Measurements from ENCODE around the gene NUDT16.

NUDT16 gene

DNA sequence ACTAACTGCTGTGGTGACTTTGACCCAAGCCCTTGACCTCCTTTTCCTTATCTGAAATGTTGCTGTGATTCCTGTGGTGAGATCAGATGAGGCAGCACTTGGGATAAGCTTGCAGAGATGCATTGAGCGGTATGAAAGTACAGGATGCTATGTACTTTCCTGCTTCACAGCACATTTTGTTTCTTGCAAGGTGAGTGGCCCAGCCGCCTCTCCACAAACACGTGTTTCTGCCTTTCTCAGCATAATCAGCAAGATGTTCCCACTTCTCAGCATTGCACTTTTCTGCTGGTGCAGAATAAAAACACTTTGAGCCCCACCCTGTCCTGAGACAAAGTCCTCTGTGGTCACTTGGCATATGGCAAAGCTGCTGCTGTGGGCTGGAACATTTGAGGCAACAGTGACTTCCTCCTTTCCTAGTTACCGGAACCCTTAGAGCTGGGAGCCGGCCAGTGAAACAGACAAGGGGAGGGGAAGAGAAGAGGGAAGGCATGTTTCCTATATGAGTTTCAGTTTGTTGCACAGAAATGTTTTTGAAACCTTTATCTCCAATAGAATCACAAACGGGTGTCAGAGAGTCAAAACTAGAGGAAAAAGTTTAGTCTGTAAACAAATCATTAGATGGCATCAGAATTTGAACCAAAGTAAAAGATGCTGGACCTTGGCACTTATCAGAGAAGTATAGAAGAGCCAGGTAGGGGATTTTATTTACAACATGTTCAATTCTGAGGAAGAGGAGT lies 5.0 kb downstream of the NUDT16 start:
- no peak for DNase-seq (ENCODE audit: low spot score)

DNA sequence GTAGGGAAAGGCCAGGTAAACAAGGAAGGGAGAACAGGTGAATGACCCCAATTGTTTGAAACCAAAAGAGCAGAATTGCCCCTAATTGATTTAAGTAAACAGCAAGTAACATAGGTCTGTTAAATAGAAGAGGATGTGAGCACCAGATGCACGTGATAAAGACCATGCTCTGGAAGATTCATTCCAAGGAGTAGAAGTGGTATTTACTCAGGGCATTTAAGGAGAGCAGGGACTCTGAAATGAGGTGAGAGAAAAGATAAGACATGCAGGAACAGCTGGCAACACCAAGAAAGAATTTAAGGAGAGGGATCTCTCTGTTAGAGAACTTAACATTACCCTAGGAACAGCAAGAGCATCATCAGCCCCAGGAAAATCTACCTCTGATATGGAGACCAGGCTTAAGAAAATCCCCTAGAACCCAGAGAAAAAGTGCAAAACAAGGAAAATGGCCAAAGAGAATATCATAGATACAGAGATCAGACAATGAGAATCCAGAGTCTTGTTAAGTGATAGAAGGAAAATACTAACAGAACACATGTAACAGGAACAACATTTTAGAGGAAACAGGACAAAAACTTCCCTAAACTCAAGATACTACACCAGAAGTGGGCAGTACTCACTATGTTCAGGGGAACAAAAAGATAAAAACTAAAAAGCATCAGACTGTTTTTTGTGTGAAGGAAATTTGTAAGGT lies 6.4 kb downstream of the NUDT16 start:
- DNase-seq (ENCODE audit: low spot score): no peak

DNA sequence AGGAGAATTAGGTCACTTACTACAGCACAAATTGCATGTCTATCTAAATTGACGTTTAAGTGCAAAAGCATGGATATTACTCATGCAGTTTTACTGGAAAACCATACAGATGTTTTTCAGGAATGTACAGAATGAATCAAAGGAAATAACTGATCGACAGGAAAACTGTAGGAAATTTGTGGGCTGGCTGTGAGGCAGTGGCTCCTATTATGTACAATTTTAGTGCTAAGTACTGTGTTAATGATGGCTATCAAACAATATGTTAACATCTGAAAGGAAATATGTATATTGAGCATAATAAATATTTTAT lies 6.9 kb downstream of the NUDT16 start:
- no peak for DNase-seq (ENCODE audit: low spot score)

GRCh38 chr3:131390331-131390730 lies 8.8 kb downstream of the NUDT16 start:
- DNase-seq (ENCODE audit: low spot score): no peak

- DNase-seq (ENCODE audit: low spot score): no peak
These were observed 11.5 kb downstream of the NUDT16 start for GRCh38 chr3:131393051-131393450.

- DNase-seq (ENCODE audit: low spot score): no peak
These were observed 12.3 kb downstream of the NUDT16 start for GRCh38 chr3:131393868-131394267.

GRCh38 chr3:131394400-131394799 lies 12.8 kb downstream of the NUDT16 start:
- no peak for DNase-seq (ENCODE audit: low spot score)

- no peak for DNase-seq (ENCODE audit: low spot score)
These were observed 14.6 kb downstream of the NUDT16 start for GRCh38 chr3:131396170-131396569.

DNA sequence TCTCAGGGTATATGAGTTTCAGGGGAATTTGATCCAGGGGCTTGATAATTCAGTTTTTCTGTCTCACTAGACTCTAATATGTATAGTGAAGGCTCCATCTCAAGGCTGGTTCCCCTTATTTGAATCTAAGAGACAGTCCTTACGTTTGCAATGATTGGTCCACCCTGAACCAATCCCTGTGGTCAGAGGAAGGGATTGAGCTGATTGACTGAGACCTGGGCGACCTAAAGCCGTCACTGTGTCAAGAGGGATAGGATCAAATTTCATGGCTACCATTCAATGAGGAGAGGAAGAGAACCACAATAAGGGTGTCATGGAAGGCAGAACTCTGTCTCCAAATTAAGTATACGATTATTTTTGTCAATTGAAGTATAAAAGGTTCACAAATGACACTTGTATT lies 16.3 kb downstream of the NUDT16 start:
- DNase-seq (ENCODE audit: low spot score): no peak

- no peak for DNase-seq (ENCODE audit: low spot score)
These were observed 20.4 kb downstream of the NUDT16 start for GRCh38 chr3:131401978-131402377.

- no peak for DNase-seq (ENCODE audit: low spot score)
These were observed 20.9 kb downstream of the NUDT16 start for GRCh38 chr3:131402391-131403039.

- no peak for DNase-seq (ENCODE audit: low spot score)
These were observed 21.8 kb downstream of the NUDT16 start for GRCh38 chr3:131403216-131403895.

GRCh38 chr3:131405411-131405810 lies 23.8 kb downstream of the NUDT16 start:
- no peak for DNase-seq (ENCODE audit: low spot score)

DNA sequence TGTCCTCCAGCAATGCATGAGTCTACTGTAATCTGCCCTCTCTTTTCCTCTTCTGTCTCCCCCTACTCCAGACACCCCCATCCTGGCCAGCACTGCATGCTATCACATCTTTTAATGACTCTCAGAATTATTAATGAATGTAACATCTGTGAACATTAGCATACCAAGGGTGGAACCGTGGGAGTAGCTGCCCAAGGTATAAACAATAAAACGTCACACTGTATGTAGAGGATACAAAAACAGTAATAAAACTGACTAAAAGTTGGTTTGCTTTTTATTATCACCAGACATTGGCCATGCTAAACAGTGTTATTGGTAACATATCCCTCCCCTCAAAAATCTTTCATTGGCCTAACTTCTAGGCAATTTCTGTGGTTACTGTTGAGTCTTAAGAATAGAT lies 24.7 kb downstream of the NUDT16 start:
- no peak for DNase-seq (ENCODE audit: low spot score)

DNA sequence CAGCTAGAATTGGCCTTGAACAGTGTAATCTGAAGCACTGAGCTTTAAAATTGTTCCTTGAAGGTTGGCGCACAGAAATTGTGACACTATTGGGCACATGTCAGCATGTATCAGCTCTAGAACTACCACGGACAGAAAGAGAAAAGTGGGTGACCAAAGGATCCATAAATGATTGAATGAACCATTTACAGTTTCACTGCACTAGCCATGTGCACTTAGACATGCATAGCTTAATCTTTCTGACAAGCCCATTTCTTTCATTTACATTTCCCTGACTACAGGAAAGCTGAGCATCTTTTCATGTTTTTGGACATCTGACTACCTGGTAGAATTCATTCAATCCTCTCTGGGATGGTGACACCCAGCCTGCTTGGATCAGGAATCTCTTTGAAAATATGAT lies 36.2 kb downstream of the NUDT16 start:
- DNase-seq (ENCODE audit: low spot score): no peak

GRCh38 chr3:131421301-131421700 lies 39.7 kb downstream of the NUDT16 start:
- DNase-seq (ENCODE audit: low spot score): no peak

- no peak for DNase-seq (ENCODE audit: low spot score)
These were observed 40.5 kb downstream of the NUDT16 start for GRCh38 chr3:131421957-131422498.

- no peak for DNase-seq (ENCODE audit: low spot score)
These were observed 45.7 kb downstream of the NUDT16 start for GRCh38 chr3:131427226-131427625.

- DNase-seq (ENCODE audit: low spot score): no peak
These were observed 50.2 kb downstream of the NUDT16 start for GRCh38 chr3:131431754-131432153.

DNA sequence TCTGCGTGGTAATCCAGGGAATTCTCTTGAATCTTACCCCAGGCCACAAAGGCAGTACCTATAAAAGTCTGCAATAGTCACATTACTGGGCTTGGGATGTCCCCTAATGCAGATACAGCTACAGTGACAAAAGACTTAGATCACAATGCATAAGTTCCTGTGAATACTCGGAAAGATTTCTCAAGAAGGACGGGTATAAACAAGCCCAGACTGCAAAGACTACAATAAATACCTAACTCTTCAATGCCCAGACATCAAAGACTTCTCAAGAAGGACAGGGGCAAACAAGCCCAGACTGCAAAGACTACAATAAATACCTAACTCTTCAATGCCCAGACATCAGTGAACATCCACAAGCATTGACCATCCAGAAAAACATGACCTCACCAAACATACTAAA lies 50.9 kb downstream of the NUDT16 start:
- DNase-seq (ENCODE audit: low spot score): no peak

DNA sequence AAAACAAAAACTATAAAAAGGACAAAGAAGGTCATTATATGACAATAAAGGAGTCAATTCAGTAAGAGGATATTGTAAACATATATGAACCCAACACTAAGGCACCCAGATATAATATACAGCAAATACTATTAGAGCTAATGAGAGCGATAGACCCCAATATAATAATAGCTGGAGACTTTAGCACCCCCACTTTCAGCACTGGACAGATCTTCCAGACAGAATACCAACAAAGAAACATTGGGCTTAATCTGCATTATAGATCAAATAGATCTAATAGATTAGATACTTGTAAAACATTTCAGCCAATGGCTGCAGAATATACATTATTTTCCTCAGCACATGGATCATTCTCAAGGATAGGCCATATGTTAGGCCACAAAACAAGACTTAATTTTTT lies 53.4 kb downstream of the NUDT16 start:
- DNase-seq (ENCODE audit: low spot score): no peak
